BLaER1 (cell line): ENCODE measurements around the gene EEF2K.

Experiments
- H3K27ac ChIP-seq: shearing (Covaris generic); formaldehyde crosslinking; 2 replicates; pipeline ENCODE4 v1.8.1; 2022
- H3K27me3 ChIP-seq: shearing (Covaris generic); formaldehyde crosslinking; 2 replicates; pipeline ENCODE4 v1.8.1; 2022
- H3K36me3 ChIP-seq: shearing (Covaris generic); formaldehyde crosslinking; 2 replicates; pipeline ENCODE4 v1.8.1; 2022
- H3K4me1 ChIP-seq: shearing (Covaris generic); formaldehyde crosslinking; 2 replicates; pipeline ENCODE4 v1.8.1; 2022
- H3K4me2 ChIP-seq: shearing (Covaris generic); formaldehyde crosslinking; 2 replicates; pipeline ENCODE4 v1.8.1; 2022
- H3K4me3 ChIP-seq: shearing (Covaris generic); formaldehyde crosslinking; 2 replicates; pipeline ENCODE4 v1.8.1; 2022
- H3K9ac ChIP-seq: shearing (Covaris generic); formaldehyde crosslinking; 2 replicates; pipeline ENCODE4 v1.8.1; 2022
- H3K9me3 ChIP-seq: shearing (Covaris generic); formaldehyde crosslinking; 2 replicates; pipeline ENCODE4 v1.8.1; 2022
- H4K20me1 ChIP-seq: shearing (Covaris generic); formaldehyde crosslinking; 2 replicates; pipeline ENCODE4 v1.8.1; 2022
- Cebpa-rat ChIP-seq: shearing (Covaris generic); IDR thresholded peaks from 2 replicates; pipeline ENCODE4 v1.8.1; 2022

EEF2K gene

DNA sequence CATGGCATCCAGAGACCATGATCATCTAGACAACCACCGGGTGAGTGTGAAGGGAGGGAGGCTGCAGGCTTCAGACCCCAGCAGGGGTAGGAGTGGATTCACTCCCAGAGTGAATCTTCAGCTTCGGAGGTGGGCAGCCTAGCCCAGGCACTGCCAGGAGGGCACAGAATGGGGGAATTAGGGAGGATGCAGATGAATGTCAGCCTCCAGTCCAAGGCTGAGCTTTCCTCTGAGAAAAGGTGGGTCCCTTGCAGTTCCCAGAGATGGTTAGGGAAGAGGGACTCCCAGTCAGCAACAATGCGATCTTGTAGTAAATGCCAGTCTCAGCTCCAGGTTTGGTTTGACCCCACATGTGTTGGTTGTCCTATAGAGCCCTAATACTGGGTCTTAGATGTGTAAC, 54.4 kb downstream of the EEF2K start:
- Histone ChIP-seq H4K20me1 (no peaks in the 10 kb centered on the region), H3K4me1 (no peaks in the 10 kb centered on the region), H3K9ac (no peak overlapping the region), H3K4me3 (no peak overlapping the region), H3K9me3 (peaks cover 20% of the 10 kb centered on the region), H3K27ac (no peak overlapping the region), H3K27me3 (no peaks in the 10 kb centered on the region), H3K4me2 (no peak overlapping the region), H3K36me3 (peaks cover 100% of the 10 kb centered on the region)
- TF ChIP-seq Cebpa-rat: no peak

DNA sequence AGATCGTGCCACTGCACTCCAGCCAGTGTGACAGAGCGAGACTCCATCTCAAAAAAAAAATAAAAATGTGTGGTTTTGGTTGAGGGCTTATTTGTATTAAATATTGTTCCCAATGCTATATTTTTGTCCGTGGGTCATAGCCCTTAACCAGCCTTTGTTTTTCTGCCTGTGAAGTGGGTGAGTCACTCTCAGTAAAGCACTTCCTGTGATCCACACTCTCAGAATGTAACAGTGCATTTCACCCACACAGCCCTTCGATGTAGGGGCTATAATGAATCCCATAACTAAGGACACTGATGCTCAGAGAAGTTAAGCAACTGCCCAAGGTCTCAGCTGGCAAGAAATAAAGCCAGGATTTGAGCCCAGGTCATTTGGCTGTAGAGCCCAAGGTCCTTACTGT, 56.4 kb downstream of the EEF2K start:
- H3K36me3 ChIP-seq: peaks cover 100% of the 10 kb centered on the region
- H3K4me1 ChIP-seq: no peaks in the 10 kb centered on the region
- H3K9ac ChIP-seq: no peak overlapping the region
- H3K27ac ChIP-seq: no peak overlapping the region
- no peaks in the 10 kb centered on the region for H4K20me1 ChIP-seq
- TF ChIP-seq Cebpa-rat: no peak
- no peak overlapping the region for H3K4me2 ChIP-seq
- no peak overlapping the region for H3K4me3 ChIP-seq
- H3K27me3 ChIP-seq: no peaks in the 10 kb centered on the region
- H3K9me3 ChIP-seq: peaks cover 19% of the 10 kb centered on the region

DNA sequence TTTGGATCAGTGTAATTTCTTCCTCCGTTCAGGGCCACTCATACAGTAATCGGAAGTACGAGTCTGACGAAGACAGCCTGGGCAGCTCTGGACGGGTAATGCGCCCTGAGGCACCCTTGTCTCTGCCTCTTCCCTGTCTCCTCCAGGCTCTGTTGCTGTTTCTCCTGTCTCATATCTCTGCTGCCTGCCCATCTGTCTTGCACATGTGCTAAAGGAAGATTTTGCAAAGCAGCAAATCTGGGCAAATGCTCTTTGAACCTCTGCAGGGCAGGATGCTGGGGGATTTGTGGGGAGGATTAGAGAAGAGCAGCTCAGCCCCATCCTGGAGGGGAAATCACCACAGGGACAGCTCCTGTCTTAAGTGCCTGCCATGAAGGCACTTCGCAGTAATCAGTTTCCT, 58.7 kb downstream of the EEF2K start:
- H3K4me2 ChIP-seq: no peak overlapping the region
- H3K27ac ChIP-seq: no peak overlapping the region
- no peak overlapping the region for H3K4me3 ChIP-seq
- H4K20me1 ChIP-seq: no peaks in the 10 kb centered on the region
- H3K9me3 ChIP-seq: peaks cover 11% of the 10 kb centered on the region
- no peak overlapping the region for H3K9ac ChIP-seq
- peaks cover 100% of the 10 kb centered on the region for H3K36me3 ChIP-seq
- no peaks in the 10 kb centered on the region for H3K27me3 ChIP-seq
- TF ChIP-seq Cebpa-rat: no peak
- H3K4me1 ChIP-seq: no peaks in the 10 kb centered on the region

DNA sequence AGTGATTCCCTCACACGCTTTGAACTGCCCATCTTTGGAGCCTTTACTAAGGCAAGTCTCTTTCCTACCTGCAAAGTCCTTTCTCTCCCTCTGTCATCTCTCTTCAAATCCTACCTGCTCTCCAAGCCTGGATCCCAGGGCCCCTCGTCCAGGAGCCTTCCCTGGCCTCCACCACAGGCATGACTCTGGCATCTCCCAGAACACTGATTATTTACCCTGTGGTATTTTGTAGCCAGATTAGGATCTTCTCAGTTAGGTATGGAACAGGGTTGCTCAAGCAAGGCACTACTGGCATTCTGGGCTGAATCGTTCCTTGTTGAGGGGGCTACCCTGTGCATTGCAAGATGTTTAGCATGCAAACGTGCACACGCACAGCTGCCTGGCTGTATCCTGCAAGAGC, 59.3 kb downstream of the EEF2K start:
- H3K36me3 ChIP-seq: peaks cover 100% of the 10 kb centered on the region
- no peak overlapping the region for H3K4me3 ChIP-seq

DNA sequence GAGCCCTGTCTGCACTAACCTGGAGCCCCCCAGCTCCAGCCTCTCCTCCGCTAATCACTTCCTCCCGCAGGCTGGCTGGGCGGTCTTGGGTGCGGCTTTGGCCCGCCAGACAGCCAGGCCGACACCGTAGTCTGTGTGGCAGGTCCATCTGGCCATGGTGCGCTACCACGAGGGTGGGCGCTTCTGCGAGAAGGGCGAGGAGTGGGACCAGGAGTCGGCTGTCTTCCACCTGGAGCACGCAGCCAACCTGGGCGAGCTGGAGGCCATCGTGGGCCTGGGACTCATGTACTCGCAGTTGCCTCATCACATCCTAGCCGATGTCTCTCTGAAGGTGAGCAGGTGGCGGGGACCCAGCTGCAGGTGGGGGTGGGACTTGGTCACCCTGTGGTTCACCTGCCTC, 60.5 kb downstream of the EEF2K start:
- H3K4me1 ChIP-seq: no peaks in the 10 kb centered on the region
- H3K36me3 ChIP-seq: peaks cover 100% of the 10 kb centered on the region
- H3K9me3 ChIP-seq: no peaks in the 10 kb centered on the region

More for the DNA sequence above, 59.3 kb downstream of the EEF2K start:
- no peak overlapping the region for H3K9ac ChIP-seq
- H3K4me1 ChIP-seq: no peaks in the 10 kb centered on the region
- H3K27me3 ChIP-seq: no peaks in the 10 kb centered on the region
- H3K4me2 ChIP-seq: no peak overlapping the region
- no peak overlapping the region for H3K27ac ChIP-seq
- TF ChIP-seq Cebpa-rat: no peak
- peaks cover 5% of the 10 kb centered on the region for H3K9me3 ChIP-seq
- H4K20me1 ChIP-seq: no peaks in the 10 kb centered on the region

DNA sequence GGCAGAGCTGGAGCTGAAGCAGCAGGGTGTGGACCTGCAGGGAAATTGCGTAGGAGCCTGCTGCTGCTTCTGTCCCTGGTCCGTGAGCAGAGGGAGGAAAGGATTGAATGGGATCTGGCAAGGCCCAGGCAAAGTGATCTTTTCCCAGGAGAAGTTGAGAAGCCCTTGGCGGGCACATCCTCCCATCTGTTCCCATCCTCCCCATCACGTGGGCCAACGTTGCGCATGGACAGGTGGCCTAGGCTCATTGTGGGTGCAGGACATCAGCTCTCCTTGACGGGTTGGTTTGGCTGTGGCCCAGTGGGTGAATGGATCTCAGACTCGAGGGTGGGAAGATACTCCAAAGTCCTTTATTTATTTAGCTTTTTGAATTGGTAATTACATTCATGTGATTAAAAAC, 61.7 kb downstream of the EEF2K start:
- Histone ChIP-seq H3K4me1 (no peaks in the 10 kb centered on the region), H3K9me3 (no peaks in the 10 kb centered on the region), H3K36me3 (peaks cover 100% of the 10 kb centered on the region), H3K4me2 (no peak overlapping the region), H3K27ac (no peak overlapping the region), H3K4me3 (no peak overlapping the region), H3K27me3 (no peaks in the 10 kb centered on the region), H3K9ac (no peak overlapping the region), H4K20me1 (no peaks in the 10 kb centered on the region)
- TF ChIP-seq Cebpa-rat: no peak

More for the DNA sequence above, 60.5 kb downstream of the EEF2K start:
- Histone ChIP-seq H3K27ac (no peak overlapping the region), H3K4me3 (no peak overlapping the region), H3K9ac (no peak overlapping the region), H3K27me3 (no peaks in the 10 kb centered on the region), H3K4me2 (no peak overlapping the region), H4K20me1 (no peaks in the 10 kb centered on the region)
- no peak for TF ChIP-seq Cebpa-rat

DNA sequence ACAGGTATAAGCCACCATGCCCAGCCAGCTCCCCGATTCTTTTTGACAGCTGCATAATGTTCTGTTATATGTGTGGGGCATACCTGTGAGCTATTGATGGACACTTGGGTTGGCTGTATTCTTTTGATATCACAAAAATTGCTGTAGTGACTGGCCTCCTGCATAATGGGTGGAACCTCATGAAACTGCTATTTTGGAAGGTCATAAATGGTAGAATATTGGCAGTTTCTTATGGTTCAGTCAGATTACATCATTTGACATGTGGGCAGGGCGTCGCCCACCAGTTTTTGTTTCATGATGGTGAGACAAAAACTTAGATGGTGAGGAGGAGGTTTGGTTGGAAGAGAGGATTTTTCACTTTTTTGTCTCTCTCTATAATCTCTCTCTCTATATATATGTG, 64.4 kb downstream of the EEF2K start:
- peaks cover 100% of the 10 kb centered on the region for H3K36me3 ChIP-seq
- no peak overlapping the region for H3K4me3 ChIP-seq
- no peak for TF ChIP-seq Cebpa-rat
- H3K27ac ChIP-seq: no peak overlapping the region
- H3K4me2 ChIP-seq: no peak overlapping the region
- H3K4me1 ChIP-seq: no peaks in the 10 kb centered on the region
- no peaks in the 10 kb centered on the region for H3K27me3 ChIP-seq
- H4K20me1 ChIP-seq: no peaks in the 10 kb centered on the region
- H3K9ac ChIP-seq: no peak overlapping the region
- H3K9me3 ChIP-seq: no peaks in the 10 kb centered on the region

DNA sequence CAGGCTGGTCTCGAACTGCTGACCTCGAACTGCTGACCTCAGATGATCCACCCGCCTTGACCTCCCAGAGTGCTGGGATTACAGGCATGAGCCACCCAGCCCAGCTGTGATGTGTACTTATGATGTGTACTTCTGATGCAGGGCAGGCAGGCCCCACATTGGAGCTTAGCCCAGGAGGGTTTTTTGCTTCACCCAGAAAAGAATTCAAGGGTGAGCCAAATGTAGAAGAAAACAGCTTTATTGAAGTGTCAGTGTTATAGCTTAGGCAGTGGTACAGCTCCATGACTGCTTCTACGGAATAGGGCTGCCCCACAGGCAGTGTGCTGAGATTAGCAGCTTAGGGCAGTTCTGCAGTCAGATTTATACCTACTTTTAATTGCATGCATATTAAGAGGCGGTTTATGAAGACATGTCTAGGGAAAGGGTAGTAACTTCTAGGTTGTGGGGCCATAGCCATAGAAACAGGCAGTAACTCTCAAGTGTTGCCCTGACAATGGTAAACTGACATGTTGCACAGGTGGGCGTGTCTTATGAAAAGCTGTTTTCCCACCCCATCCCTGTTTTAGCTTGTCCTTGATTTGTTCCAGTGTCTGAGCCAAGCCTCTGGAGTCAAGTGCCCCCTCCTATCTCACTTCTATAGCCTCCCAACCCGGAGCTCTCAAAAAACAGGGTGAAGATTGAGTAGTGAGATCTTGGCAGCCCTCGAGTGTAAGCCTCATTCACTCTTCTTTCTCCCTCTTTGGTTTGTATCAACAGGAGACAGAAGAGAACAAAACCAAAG, 67.0 kb downstream of the EEF2K start:
- H3K4me3 ChIP-seq: no peak overlapping the region
- H3K27me3 ChIP-seq: no peaks in the 10 kb centered on the region
- 0 out of 2 replicates have a peak, but pooled peaks cover 2% of the 10 kb centered on the region for H4K20me1 ChIP-seq
- no peak for TF ChIP-seq Cebpa-rat
- no peak overlapping the region for H3K4me2 ChIP-seq
- H3K36me3 ChIP-seq: peaks cover 100% of the 10 kb centered on the region
- H3K9me3 ChIP-seq: no peaks in the 10 kb centered on the region
- no peaks in the 10 kb centered on the region for H3K4me1 ChIP-seq
- no peak overlapping the region for H3K9ac ChIP-seq
- no peak overlapping the region for H3K27ac ChIP-seq

DNA sequence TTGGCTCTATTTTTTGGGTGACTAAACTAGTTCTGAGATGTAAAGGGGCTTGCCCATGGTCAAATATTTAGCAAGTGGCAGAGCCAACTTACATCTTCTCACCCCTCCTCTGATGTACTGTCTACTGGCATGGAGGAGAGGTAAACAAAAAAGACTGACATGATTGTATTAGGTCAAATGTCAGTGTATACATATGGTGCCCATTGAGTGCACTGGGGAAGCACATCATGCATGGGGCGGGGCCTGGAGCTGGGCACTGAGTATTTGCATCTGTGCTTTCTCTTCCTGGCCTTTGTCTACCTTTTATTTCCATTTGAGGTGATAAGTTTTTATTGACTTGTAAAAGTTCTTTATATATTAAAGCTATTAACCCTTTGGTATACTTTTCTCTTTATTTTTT, 68.8 kb downstream of the EEF2K start:
- Histone ChIP-seq H3K4me1 (no peaks in the 10 kb centered on the region), H3K36me3 (peaks cover 100% of the 10 kb centered on the region), H3K9me3 (no peaks in the 10 kb centered on the region), H3K4me2 (no peak overlapping the region), H4K20me1 (peaks cover 12% of the 10 kb centered on the region; the same call in 1 of the 2 replicates), H3K9ac (no peak overlapping the region), H3K27ac (no peak overlapping the region), H3K27me3 (no peaks in the 10 kb centered on the region), H3K4me3 (no peak overlapping the region)
- no peak for TF ChIP-seq Cebpa-rat

DNA sequence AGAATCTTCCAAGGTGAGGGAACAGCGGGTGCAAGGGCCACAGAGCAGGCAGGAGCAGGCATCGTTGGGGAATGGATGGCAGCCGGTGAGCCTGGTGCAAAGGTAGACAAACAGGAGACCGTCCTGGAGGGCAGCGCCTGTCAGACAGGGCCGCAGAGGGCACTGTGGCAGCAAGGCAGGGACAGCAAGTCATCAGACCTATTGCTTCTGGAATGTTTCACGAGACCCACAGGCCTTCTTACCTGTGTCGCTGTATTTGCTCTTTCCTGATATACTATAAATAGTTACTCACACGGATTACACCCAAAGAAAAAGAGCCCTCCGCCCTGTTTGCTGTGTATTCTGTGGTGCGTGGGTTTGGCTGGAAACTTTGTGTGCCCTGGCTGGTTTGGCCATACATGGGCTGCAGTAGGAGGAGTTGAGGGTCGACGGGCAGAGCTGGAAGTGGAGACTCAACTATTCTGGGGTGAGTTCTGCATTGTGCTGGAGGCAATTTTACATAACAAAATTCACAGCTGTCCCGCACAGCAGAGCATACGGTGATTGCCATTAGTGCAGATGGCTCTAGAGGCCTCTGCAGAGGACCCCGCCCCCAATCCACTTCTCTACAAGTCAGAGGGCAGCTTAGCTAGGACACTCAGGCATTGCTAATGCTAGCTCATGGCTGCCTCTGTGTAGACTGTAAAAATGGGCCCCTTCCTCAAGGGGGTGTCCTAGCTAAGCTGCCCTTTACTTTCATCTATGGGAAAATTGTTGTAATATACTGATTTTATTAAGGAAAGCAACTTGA, 72.6 kb downstream of the EEF2K start:
- H3K36me3 ChIP-seq: peaks cover 100% of the 10 kb centered on the region
- no peaks in the 10 kb centered on the region for H3K27me3 ChIP-seq
- H3K4me3 ChIP-seq: no peak overlapping the region
- no peak overlapping the region for H3K27ac ChIP-seq
- no peaks in the 10 kb centered on the region for H3K4me1 ChIP-seq
- peaks cover 12% of the 10 kb centered on the region; the same call in 1 of the 2 replicates for H4K20me1 ChIP-seq
- no peak overlapping the region for H3K4me2 ChIP-seq
- H3K9me3 ChIP-seq: no peaks in the 10 kb centered on the region
- TF ChIP-seq Cebpa-rat: no peak
- H3K9ac ChIP-seq: no peak overlapping the region
